ENCODE measurements around the gene CKAP4.

The CKAP4 gene

DNA sequence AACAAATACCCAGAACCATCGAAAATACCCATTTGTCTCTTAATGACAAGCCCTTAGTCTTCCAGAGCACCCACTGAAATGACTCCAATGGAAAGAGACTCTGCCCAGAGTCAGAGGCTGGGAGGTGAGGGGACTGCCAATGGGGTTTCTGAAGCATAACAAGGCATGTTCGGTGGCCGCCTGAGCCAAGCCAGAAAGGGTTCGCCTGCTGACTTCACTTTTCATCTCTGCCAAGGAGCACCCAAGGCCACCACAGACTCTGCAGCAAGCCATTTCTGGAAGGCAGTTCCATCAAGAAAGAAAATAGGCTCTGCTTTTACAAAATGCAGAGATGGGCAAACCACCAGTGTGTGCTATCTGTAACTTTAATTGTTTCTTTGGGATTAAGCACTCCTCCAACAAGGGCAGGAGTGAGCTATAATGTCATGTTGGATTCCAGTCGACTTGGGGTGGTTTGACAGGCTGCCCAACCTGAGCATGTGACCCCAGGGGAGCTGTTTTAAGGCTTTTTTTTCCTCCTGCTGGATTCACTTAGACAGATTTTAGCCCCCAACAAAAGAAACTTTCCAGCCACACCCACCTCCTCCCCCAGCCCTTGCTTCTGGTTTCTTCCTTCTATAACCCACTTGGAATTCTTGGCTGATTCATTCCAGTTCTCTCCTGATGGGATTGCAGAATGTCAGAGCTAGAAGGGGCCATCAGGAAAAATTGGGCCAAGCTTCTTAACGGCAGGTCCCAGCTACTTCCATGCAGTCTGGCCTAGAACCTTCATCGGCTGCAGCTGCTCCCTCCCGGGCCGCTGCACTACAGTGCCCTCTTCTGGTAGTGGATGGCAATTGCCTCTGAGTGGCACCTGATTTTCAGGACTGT lies 24.1 kb downstream of the CKAP4 start:
- no peaks in the 10 kb centered on the region for H3K9me3 ChIP-seq (ENCODE audit: control insufficient read depth, low read length)
- whole genome bisulfite sequencing, 2 experiments (ENCODE audit: insufficient coverage in 2 of 2) = 41 to 72% methylated on average over 4 to 7 of the region's 9 CpGs
- H3K4me3 ChIP-seq (ENCODE audit: extremely low read depth, insufficient read depth, low read length, poor library complexity, severe bottlenecking) = no peak overlapping the region
- H3K36me3 ChIP-seq (ENCODE audit: control insufficient read depth, insufficient read depth, low read length) = no peaks in the 10 kb centered on the region
- H3K4me1 ChIP-seq (ENCODE audit: control insufficient read depth, insufficient read depth, low read length, poor library complexity, severe bottlenecking) = no peaks in the 10 kb centered on the region
- no peak overlapping the region for H3K27ac ChIP-seq (ENCODE audit: low read depth, low read length, severe bottlenecking)

GRCh38 chr12:106220536-106220935 lies 27.3 kb downstream of the CKAP4 start:
- no peaks in the 10 kb centered on the region for H3K4me1 ChIP-seq (ENCODE audit: control insufficient read depth, insufficient read depth, low read length, poor library complexity, severe bottlenecking)
- H3K9me3 ChIP-seq (ENCODE audit: control insufficient read depth, low read length) = peaks cover 3% of the 10 kb centered on the region
- H3K27ac ChIP-seq (ENCODE audit: low read depth, low read length, severe bottlenecking) = no peak overlapping the region
- no peaks in the 10 kb centered on the region for H3K36me3 ChIP-seq (ENCODE audit: control insufficient read depth, insufficient read depth, low read length)
- no peak overlapping the region for H3K4me3 ChIP-seq (ENCODE audit: extremely low read depth, insufficient read depth, low read length, poor library complexity, severe bottlenecking)
- 82 to 94% methylated on average over 6 to 7 of the region's 7 CpGs for WGBS, 2 experiments (ENCODE audit: insufficient coverage in 2 of 2)

GRCh38 chr12:106219043-106219442 lies 28.8 kb downstream of the CKAP4 start:
- no CpG with 5 or more reads among the region's 1 CpG for WGBS, 2 experiments (ENCODE audit: insufficient coverage in 2 of 2)
- Histone ChIP-seq H3K4me3 (ENCODE audit: extremely low read depth, insufficient read depth, low read length, poor library complexity, severe bottlenecking) (no peak overlapping the region), H3K36me3 (ENCODE audit: control insufficient read depth, insufficient read depth, low read length) (no peaks in the 10 kb centered on the region), H3K4me1 (ENCODE audit: control insufficient read depth, insufficient read depth, low read length, poor library complexity, severe bottlenecking) (peaks cover 2% of the 10 kb centered on the region), H3K9me3 (ENCODE audit: control insufficient read depth, low read length) (peaks cover 3% of the 10 kb centered on the region), H3K27ac (ENCODE audit: low read depth, low read length, severe bottlenecking) (no peak overlapping the region)

GRCh38 chr12:106217706-106218105 lies 30.1 kb downstream of the CKAP4 start:
- Histone ChIP-seq H3K4me1 (ENCODE audit: control insufficient read depth, insufficient read depth, low read length, poor library complexity, severe bottlenecking) (peaks cover 2% of the 10 kb centered on the region), H3K27ac (ENCODE audit: low read depth, low read length, severe bottlenecking) (no peak overlapping the region), H3K9me3 (ENCODE audit: control insufficient read depth, low read length) (peaks cover 3% of the 10 kb centered on the region), H3K36me3 (ENCODE audit: control insufficient read depth, insufficient read depth, low read length) (no peaks in the 10 kb centered on the region), H3K4me3 (ENCODE audit: extremely low read depth, insufficient read depth, low read length, poor library complexity, severe bottlenecking) (no peak overlapping the region)
- 83 to 88% methylated on average over 1 of the region's 2 CpGs for WGBS, 2 experiments (ENCODE audit: insufficient coverage in 2 of 2)

- Histone ChIP-seq H3K36me3 (ENCODE audit: control insufficient read depth, insufficient read depth, low read length) (no peaks in the 10 kb centered on the region), H3K9me3 (ENCODE audit: control insufficient read depth, low read length) (peaks cover 3% of the 10 kb centered on the region), H3K4me1 (ENCODE audit: control insufficient read depth, insufficient read depth, low read length, poor library complexity, severe bottlenecking) (peaks cover 2% of the 10 kb centered on the region), H3K4me3 (ENCODE audit: extremely low read depth, insufficient read depth, low read length, poor library complexity, severe bottlenecking) (no peak overlapping the region), H3K27ac (ENCODE audit: low read depth, low read length, severe bottlenecking) (no peak overlapping the region)
- WGBS, 2 experiments (ENCODE audit: insufficient coverage in 2 of 2) = 57 to 78% methylated on average over 1 to 4 of the region's 4 CpGs
Measured at GRCh38 chr12:106214571-106214970, 33.2 kb downstream of the CKAP4 start.

DNA sequence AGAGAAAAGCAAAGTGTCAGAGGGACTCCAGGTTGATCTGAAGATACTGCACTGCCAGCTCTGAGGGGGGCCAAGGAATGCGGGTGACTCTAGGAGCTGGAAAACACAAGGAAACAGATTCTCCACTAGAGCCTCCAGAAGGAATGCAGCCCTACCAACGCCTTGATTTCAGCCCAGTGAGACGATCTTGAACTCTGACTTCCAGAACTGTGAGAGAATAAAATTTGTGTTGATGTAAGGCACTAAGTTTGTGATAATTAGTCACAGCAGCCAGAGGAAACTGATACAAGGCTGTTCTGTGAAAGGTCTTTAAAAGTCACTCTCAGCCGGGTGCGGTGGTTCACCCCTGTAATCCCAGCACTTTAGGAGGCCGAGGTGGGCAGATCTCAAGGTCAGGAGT lies 34.2 kb downstream of the CKAP4 start:
- peaks cover 2% of the 10 kb centered on the region for H3K4me1 ChIP-seq (ENCODE audit: control insufficient read depth, insufficient read depth, low read length, poor library complexity, severe bottlenecking)
- no peak overlapping the region for H3K27ac ChIP-seq (ENCODE audit: low read depth, low read length, severe bottlenecking)
- peaks cover 3% of the 10 kb centered on the region for H3K9me3 ChIP-seq (ENCODE audit: control insufficient read depth, low read length)
- H3K4me3 ChIP-seq (ENCODE audit: extremely low read depth, insufficient read depth, low read length, poor library complexity, severe bottlenecking) = no peak overlapping the region
- 82 to 83% methylated on average over 4 to 5 of the region's 6 CpGs for WGBS, 2 experiments (ENCODE audit: insufficient coverage in 2 of 2)
- H3K36me3 ChIP-seq (ENCODE audit: control insufficient read depth, insufficient read depth, low read length) = no peaks in the 10 kb centered on the region

DNA sequence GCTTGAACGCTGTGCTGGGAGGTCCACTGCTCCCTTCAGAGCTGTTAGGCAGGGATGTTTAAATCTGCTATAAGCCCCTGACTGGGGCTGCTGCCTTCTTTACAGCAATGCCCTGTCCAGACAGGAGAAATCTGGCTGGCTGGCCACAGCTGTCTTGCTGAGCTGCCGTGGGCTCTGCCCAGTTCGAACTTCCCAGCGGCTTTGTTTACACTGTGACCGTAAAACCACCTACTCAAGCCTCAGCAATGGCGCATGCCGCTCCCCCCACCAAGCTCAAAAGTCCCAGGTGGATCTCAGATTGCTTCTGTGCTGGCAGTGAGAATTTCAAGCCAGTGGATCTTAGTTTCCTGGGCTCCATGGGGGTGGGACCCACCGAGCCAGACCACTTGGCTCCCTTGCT lies 35.8 kb downstream of the CKAP4 start:
- no peak overlapping the region for H3K4me3 ChIP-seq (ENCODE audit: extremely low read depth, insufficient read depth, low read length, poor library complexity, severe bottlenecking)
- H3K27ac ChIP-seq (ENCODE audit: low read depth, low read length, severe bottlenecking) = no peak overlapping the region
- peaks cover 2% of the 10 kb centered on the region for H3K4me1 ChIP-seq (ENCODE audit: control insufficient read depth, insufficient read depth, low read length, poor library complexity, severe bottlenecking)
- H3K36me3 ChIP-seq (ENCODE audit: control insufficient read depth, insufficient read depth, low read length) = no peaks in the 10 kb centered on the region
- WGBS, 2 experiments (ENCODE audit: insufficient coverage in 2 of 2) = 73 to 83% methylated on average over 5 to 8 of the region's 8 CpGs
- no peaks in the 10 kb centered on the region for H3K9me3 ChIP-seq (ENCODE audit: control insufficient read depth, low read length)

- WGBS, 2 experiments (ENCODE audit: insufficient coverage in 2 of 2) = 13 to 31% methylated on average over 3 to 5 of the region's 6 CpGs
- H3K36me3 ChIP-seq (ENCODE audit: control insufficient read depth, insufficient read depth, low read length) = no peaks in the 10 kb centered on the region
- H3K9me3 ChIP-seq (ENCODE audit: control insufficient read depth, low read length) = no peaks in the 10 kb centered on the region
- H3K4me3 ChIP-seq (ENCODE audit: extremely low read depth, insufficient read depth, low read length, poor library complexity, severe bottlenecking) = no peak overlapping the region
- no peak overlapping the region for H3K27ac ChIP-seq (ENCODE audit: low read depth, low read length, severe bottlenecking)
- H3K4me1 ChIP-seq (ENCODE audit: control insufficient read depth, insufficient read depth, low read length, poor library complexity, severe bottlenecking) = no peaks in the 10 kb centered on the region
Measured at GRCh38 chr12:106205208-106206069, 42.4 kb downstream of the CKAP4 start.

DNA sequence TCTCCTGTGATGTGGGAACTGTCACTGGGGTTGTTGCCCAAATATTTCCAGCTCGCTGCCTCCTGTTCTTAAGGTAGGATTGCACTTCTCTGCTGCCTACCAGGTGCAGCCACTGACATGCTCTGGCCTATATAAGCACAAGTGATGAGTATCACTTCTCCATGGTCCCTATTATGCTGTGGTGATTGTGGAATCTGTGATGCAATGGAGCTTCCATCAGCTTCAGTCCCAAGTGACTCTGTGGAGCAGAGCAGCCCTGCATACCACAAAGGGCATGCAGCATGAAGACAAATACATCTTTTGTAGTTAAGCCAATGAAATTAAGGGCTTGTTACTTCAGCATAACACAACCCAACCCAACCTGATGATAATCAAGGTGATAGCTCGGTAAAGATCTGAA lies 43.5 kb downstream of the CKAP4 start:
- WGBS, 2 experiments (ENCODE audit: insufficient coverage in 2 of 2) = 86% methylated on average over 1 of the region's 2 CpGs; no CpG with 5 or more reads in 1 of the 2 experiments
- Histone ChIP-seq H3K4me3 (ENCODE audit: extremely low read depth, insufficient read depth, low read length, poor library complexity, severe bottlenecking) (no peak overlapping the region), H3K36me3 (ENCODE audit: control insufficient read depth, insufficient read depth, low read length) (no peaks in the 10 kb centered on the region), H3K27ac (ENCODE audit: low read depth, low read length, severe bottlenecking) (no peak overlapping the region), H3K9me3 (ENCODE audit: control insufficient read depth, low read length) (no peaks in the 10 kb centered on the region), H3K4me1 (ENCODE audit: control insufficient read depth, insufficient read depth, low read length, poor library complexity, severe bottlenecking) (no peaks in the 10 kb centered on the region)

GRCh38 chr12:106197906-106198623 lies 49.8 kb downstream of the CKAP4 start:
- Histone ChIP-seq H3K9me3 (ENCODE audit: control insufficient read depth, low read length) (no peaks in the 10 kb centered on the region), H3K27ac (ENCODE audit: low read depth, low read length, severe bottlenecking) (no peak overlapping the region), H3K4me3 (ENCODE audit: extremely low read depth, insufficient read depth, low read length, poor library complexity, severe bottlenecking) (no peak overlapping the region), H3K4me1 (ENCODE audit: control insufficient read depth, insufficient read depth, low read length, poor library complexity, severe bottlenecking) (no peaks in the 10 kb centered on the region), H3K36me3 (ENCODE audit: control insufficient read depth, insufficient read depth, low read length) (no peaks in the 10 kb centered on the region)
- WGBS, 2 experiments (ENCODE audit: insufficient coverage in 2 of 2) = 89 to 97% methylated on average over 6 of the region's 8 CpGs
